ENCODE measurements around the gene NELL1. TPM values are rescaled to one million over a fixed set of nuclear protein-coding genes. Genes with fewer than 3 reads are reported as not detected.

NELL1 gene
- total RNA-seq, 6 donors from 2014 or later = 0.26 TPM; not detected in 5

GRCh38 chr11:20933958-20934357 is 264.6 kb downstream of the NELL1 start:
- TF ChIP-seq CTCF (IDR thresholded peaks at IDR 0.05) (no peak), EP300 (IDR thresholded peaks at IDR 0.05) (no peak), POLR2A (IDR thresholded peaks at IDR 0.05) (no peak), POLR2AphosphoS5 (IDR thresholded peaks at IDR 0.05) (no peak)
- no peaks in the 10 kb centered on the region for H3K36me3 ChIP-seq
- H3K27ac ChIP-seq = no peak overlapping the region
- ATAC-seq (ENCODE audit: low FRiP score in 2 of 2) (no peak), DNase-seq (no peak)
- 72 to 80% methylated on average over 3 of the region's 3 CpGs for WGBS, 2 donors
- H3K27me3 ChIP-seq = no peaks in the 10 kb centered on the region
- no peak overlapping the region for H3K4me3 ChIP-seq
- H3K9me3 ChIP-seq = no peaks in the 10 kb centered on the region
- no peaks in the 10 kb centered on the region for H3K4me1 ChIP-seq

GRCh38 chr11:20934516-20934915 is 265.1 kb downstream of the NELL1 start:
- whole genome bisulfite sequencing, 2 donors = 55 to 67% methylated on average over 2 of the region's 2 CpGs
- H3K9me3 ChIP-seq = no peaks in the 10 kb centered on the region
- H3K4me1 ChIP-seq = no peaks in the 10 kb centered on the region
- DNase-seq (no peak), ATAC-seq (ENCODE audit: low FRiP score in 2 of 2) (no peak)
- H3K36me3 ChIP-seq = no peaks in the 10 kb centered on the region
- H3K27me3 ChIP-seq = no peaks in the 10 kb centered on the region
- H3K27ac ChIP-seq = no peak overlapping the region
- H3K4me3 ChIP-seq = no peak overlapping the region
- TF ChIP-seq CTCF (IDR thresholded peaks at IDR 0.05) (no peak), EP300 (IDR thresholded peaks at IDR 0.05) (no peak), POLR2A (IDR thresholded peaks at IDR 0.05) (no peak), POLR2AphosphoS5 (IDR thresholded peaks at IDR 0.05) (no peak)

GRCh38 chr11:20937826-20938225 is 268.4 kb downstream of the NELL1 start:
- Histone ChIP-seq H3K4me3 (no peak overlapping the region), H3K36me3 (no peaks in the 10 kb centered on the region), H3K27ac (no peak overlapping the region), H3K27me3 (no peaks in the 10 kb centered on the region), H3K4me1 (no peaks in the 10 kb centered on the region), H3K9me3 (no peaks in the 10 kb centered on the region)
- no peak for ATAC-seq (ENCODE audit: low FRiP score in 2 of 2)
- DNase-seq = no peak
- WGBS, 2 donors = 85 to 92% methylated on average over 7 of the region's 7 CpGs
- TF ChIP-seq EP300 (IDR thresholded peaks at IDR 0.05) = no peak
- TF ChIP-seq CTCF (IDR thresholded peaks at IDR 0.05) = no peak
- no peak for TF ChIP-seq POLR2A (IDR thresholded peaks at IDR 0.05)
- TF ChIP-seq POLR2AphosphoS5 (IDR thresholded peaks at IDR 0.05) = no peak

GRCh38 chr11:20949585-20949984 is 280.2 kb downstream of the NELL1 start:
- Histone ChIP-seq H3K27ac (no peak overlapping the region), H3K36me3 (no peaks in the 10 kb centered on the region), H3K27me3 (no peaks in the 10 kb centered on the region), H3K4me1 (no peaks in the 10 kb centered on the region), H3K4me3 (no peak overlapping the region), H3K9me3 (no peaks in the 10 kb centered on the region)
- no peak for TF ChIP-seq CTCF (IDR thresholded peaks at IDR 0.05)
- no peak for TF ChIP-seq POLR2AphosphoS5 (IDR thresholded peaks at IDR 0.05)
- no peak for TF ChIP-seq POLR2A (IDR thresholded peaks at IDR 0.05)
- no peak for TF ChIP-seq EP300 (IDR thresholded peaks at IDR 0.05)
- DNase-seq (no peak), ATAC-seq (ENCODE audit: low FRiP score in 2 of 2) (no peak)
- 35 to 45% methylated on average over 2 of the region's 2 CpGs for WGBS, 2 donors

- Histone ChIP-seq H3K4me1 (no peaks in the 10 kb centered on the region), H3K27ac (no peak overlapping the region), H3K4me3 (no peak overlapping the region), H3K9me3 (no peaks in the 10 kb centered on the region), H3K27me3 (no peaks in the 10 kb centered on the region), H3K36me3 (no peaks in the 10 kb centered on the region)
- DNase-seq = no peak
- TF ChIP-seq POLR2A (IDR thresholded peaks at IDR 0.05) (no peak), EP300 (IDR thresholded peaks at IDR 0.05) (no peak), CTCF (IDR thresholded peaks at IDR 0.05) (no peak), POLR2AphosphoS5 (IDR thresholded peaks at IDR 0.05) (no peak)
- WGBS, 2 donors = 79 to 100% methylated on average over 1 of the region's 1 CpG
- ATAC-seq (ENCODE audit: low FRiP score in 2 of 2) = no peak
Observed at GRCh38 chr11:20962581-20962980, 293.2 kb downstream of the NELL1 start.

All from upper lobe of left lung (tissue), 6 donors.